GM04503 (cell line): Measurements from ENCODE around the gene TATDN3.
"Not testable (repeated sequence)": the region's sequence is repeated elsewhere in the genome, so short reads cannot be mapped to it uniquely, and the experiment has no call there.

Experiments
- DNase-seq: peaks from one replicate; pipeline ENCODE4 v3.0.0-alpha.2; 2012; ENCODE audit warnings: low read depth

Gene TATDN3

GRCh38 chr1:212791676-212792395, at the start of gene TATDN3, which contains the start of gene NSL1:
Gene TATDN3, plus strand, starts transcription at chr1:212791894. Its CDS starts 28 bp downstream, at chr1:212791922.
Gene NSL1, minus strand, starts transcription at chr1:212791777. Its CDS starts 14 bp downstream, at chr1:212791763.
- peak; percentile 78 for DNase-seq

GRCh38 chr1:212743901-212744475, 47.7 kb upstream of the TATDN3 start:
- no peak for DNase-seq

GRCh38 chr1:212745303-212745702, 46.4 kb upstream of the TATDN3 start:
- DNase-seq: no peak

GRCh38 chr1:212746546-212746945, 45.1 kb upstream of the TATDN3 start:
- DNase-seq: no peak

GRCh38 chr1:212749821-212750535, 41.7 kb upstream of the TATDN3 start:
- peak; percentile 31 for DNase-seq

GRCh38 chr1:212752252-212752933, 39.3 kb upstream of the TATDN3 start:
- DNase-seq: peak; percentile 19

- DNase-seq: no peak
These were observed 38.7 kb upstream of the TATDN3 start for GRCh38 chr1:212752934-212753497.

GRCh38 chr1:212753749-212754148, 37.9 kb upstream of the TATDN3 start:
- DNase-seq: no peak

- DNase-seq: no peak
These were observed 37.5 kb upstream of the TATDN3 start for GRCh38 chr1:212754193-212754592.

GRCh38 chr1:212754680-212755079, 37.0 kb upstream of the TATDN3 start:
- no peak for DNase-seq

GRCh38 chr1:212759683-212760082, 32.0 kb upstream of the TATDN3 start:
- no peak for DNase-seq

- no peak for DNase-seq
These were observed 31.4 kb upstream of the TATDN3 start for GRCh38 chr1:212760126-212760823.

- no peak for DNase-seq
These were observed 29.5 kb upstream of the TATDN3 start for GRCh38 chr1:212762234-212762633.

GRCh38 chr1:212762839-212763238, 28.9 kb upstream of the TATDN3 start:
- no peak for DNase-seq

GRCh38 chr1:212764718-212765281, 26.9 kb upstream of the TATDN3 start:
- DNase-seq: not testable (repeated sequence)

GRCh38 chr1:212766825-212767224, 24.9 kb upstream of the TATDN3 start:
- not testable (repeated sequence) for DNase-seq

GRCh38 chr1:212769459-212770167, 22.1 kb upstream of the TATDN3 start:
- no peak for DNase-seq

- no peak for DNase-seq
These were observed 20.4 kb upstream of the TATDN3 start for GRCh38 chr1:212771341-212771740.

- DNase-seq: no peak
These were observed 18.7 kb upstream of the TATDN3 start for GRCh38 chr1:212773011-212773410.

GRCh38 chr1:212774584-212774983, 17.1 kb upstream of the TATDN3 start:
- DNase-seq: no peak
